NB4 (cell line): ENCODE data around the gene BCL11B.

ENCODE experiments used
- DNase-seq: peaks from one replicate; pipeline ENCODE4 v3.0.0; 2010; ENCODE audit warnings: low read depth
- H3K4me3 ChIP-seq: one replicate; pipeline ENCODE4 v1.5.1; 2011; ENCODE audit warnings: mild to moderate bottlenecking, low read depth, low read length, moderate library complexity
- CTCF ChIP-seq: IDR thresholded peaks from one replicate; pipeline ENCODE4 v1.5.1; 2012; ENCODE audit warnings: low read depth, low read length
- MAX ChIP-seq: IDR thresholded peaks from 2 replicates; pipeline ENCODE4 v1.6.1; 2011; ENCODE audit warnings: low read depth, low read length
- MYC ChIP-seq: IDR thresholded peaks from 2 replicates; pipeline ENCODE4 v1.6.1; 2011; ENCODE audit warnings: low read depth, low read length
- POLR2A ChIP-seq: IDR thresholded peaks from 2 replicates; pipeline ENCODE4 v1.6.1; 2011; ENCODE audit warnings: mild to moderate bottlenecking; ENCODE audit not compliant: insufficient read length; ENCODE audit errors: extremely low read depth

BCL11B gene

GRCh38 chr14:99148131-99148530 is 123.9 kb downstream of the BCL11B start:
- H3K4me3 ChIP-seq = no peak overlapping the region
- TF ChIP-seq CTCF = no peak
- TF ChIP-seq POLR2A = no peak
- TF ChIP-seq MAX = no peak
- TF ChIP-seq MYC = no peak
- no peak for DNase-seq

- no peak for DNase-seq
- TF ChIP-seq MAX (no peak), POLR2A (no peak)
- no peak overlapping the region for H3K4me3 ChIP-seq
Observed at GRCh38 chr14:99147366-99147740, 124.6 kb downstream of the BCL11B start.

- no peak for DNase-seq
- H3K4me3 ChIP-seq = no peak overlapping the region
Observed at GRCh38 chr14:99146616-99147365, 125.2 kb downstream of the BCL11B start.

GRCh38 chr14:99145307-99145706 is 126.7 kb downstream of the BCL11B start:
- no peak overlapping the region for H3K4me3 ChIP-seq
- no peak for DNase-seq
- TF ChIP-seq POLR2A (no peak), MAX (no peak), CTCF (no peak), MYC (no peak)

More at GRCh38 chr14:99146616-99147365, 125.2 kb downstream of the BCL11B start:
- TF ChIP-seq POLR2A (no peak), MAX (no peak), MYC (no peak), CTCF (no peak)

- no peak overlapping the region for H3K4me3 ChIP-seq
- peak; percentile 65 for DNase-seq
- TF ChIP-seq POLR2A (no peak), CTCF (no peak), MYC (no peak), MAX (no peak)
Observed at GRCh38 chr14:99143793-99144192, 128.2 kb downstream of the BCL11B start.

- no peak for DNase-seq
- TF ChIP-seq MAX = no peak
- no peak for TF ChIP-seq MYC
- no peak for TF ChIP-seq POLR2A
- TF ChIP-seq CTCF = no peak
- no peak overlapping the region for H3K4me3 ChIP-seq
Observed at GRCh38 chr14:99143126-99143525, 128.9 kb downstream of the BCL11B start.
